ENCODE data around the gene RBM3.

DNA sequence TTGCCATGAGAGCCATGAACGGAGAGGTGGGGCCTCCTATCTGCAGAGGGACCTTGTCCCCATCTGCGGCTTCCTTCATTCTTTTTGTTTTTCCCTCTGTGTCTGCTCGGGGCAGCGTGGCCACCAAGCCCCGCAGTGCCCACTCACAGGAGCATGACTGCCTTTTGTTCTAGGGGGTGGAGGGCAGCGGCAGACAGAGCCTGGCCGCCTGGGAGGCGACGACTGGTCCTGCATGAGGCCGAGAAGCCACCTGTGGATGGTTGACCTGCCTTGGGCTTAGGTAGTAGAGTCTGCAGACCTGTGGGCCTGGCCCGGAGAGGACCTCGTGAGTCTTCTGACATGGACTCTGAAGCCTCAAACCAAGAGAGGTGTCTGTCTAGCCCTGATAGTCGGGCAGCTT is 1.4 kb downstream of the RBM3 start:
- TF ChIP-seq, protein P1, sequence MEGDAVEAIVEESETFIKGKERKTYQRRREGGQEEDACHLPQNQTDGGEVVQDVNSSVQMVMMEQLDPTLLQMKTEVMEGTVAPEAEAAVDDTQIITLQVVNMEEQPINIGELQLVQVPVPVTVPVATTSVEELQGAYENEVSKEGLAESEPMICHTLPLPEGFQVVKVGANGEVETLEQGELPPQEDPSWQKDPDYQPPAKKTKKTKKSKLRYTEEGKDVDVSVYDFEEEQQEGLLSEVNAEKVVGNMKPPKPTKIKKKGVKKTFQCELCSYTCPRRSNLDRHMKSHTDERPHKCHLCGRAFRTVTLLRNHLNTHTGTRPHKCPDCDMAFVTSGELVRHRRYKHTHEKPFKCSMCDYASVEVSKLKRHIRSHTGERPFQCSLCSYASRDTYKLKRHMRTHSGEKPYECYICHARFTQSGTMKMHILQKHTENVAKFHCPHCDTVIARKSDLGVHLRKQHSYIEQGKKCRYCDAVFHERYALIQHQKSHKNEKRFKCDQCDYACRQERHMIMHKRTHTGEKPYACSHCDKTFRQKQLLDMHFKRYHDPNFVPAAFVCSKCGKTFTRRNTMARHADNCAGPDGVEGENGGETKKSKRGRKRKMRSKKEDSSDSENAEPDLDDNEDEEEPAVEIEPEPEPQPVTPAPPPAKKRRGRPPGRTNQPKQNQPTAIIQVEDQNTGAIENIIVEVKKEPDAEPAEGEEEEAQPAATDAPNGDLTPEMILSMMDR (IDR thresholded peaks at IDR 0.05) = no peak
- TF ChIP-seq TCF7L2 (IDR thresholded peaks at IDR 0.05; ENCODE audit: low read depth, low read length) = no peak
- no peak for TF ChIP-seq POLR2AphosphoS5 (IDR thresholded peaks at IDR 0.05; ENCODE audit: low read depth, low read length)
- TF ChIP-seq, protein P2, sequence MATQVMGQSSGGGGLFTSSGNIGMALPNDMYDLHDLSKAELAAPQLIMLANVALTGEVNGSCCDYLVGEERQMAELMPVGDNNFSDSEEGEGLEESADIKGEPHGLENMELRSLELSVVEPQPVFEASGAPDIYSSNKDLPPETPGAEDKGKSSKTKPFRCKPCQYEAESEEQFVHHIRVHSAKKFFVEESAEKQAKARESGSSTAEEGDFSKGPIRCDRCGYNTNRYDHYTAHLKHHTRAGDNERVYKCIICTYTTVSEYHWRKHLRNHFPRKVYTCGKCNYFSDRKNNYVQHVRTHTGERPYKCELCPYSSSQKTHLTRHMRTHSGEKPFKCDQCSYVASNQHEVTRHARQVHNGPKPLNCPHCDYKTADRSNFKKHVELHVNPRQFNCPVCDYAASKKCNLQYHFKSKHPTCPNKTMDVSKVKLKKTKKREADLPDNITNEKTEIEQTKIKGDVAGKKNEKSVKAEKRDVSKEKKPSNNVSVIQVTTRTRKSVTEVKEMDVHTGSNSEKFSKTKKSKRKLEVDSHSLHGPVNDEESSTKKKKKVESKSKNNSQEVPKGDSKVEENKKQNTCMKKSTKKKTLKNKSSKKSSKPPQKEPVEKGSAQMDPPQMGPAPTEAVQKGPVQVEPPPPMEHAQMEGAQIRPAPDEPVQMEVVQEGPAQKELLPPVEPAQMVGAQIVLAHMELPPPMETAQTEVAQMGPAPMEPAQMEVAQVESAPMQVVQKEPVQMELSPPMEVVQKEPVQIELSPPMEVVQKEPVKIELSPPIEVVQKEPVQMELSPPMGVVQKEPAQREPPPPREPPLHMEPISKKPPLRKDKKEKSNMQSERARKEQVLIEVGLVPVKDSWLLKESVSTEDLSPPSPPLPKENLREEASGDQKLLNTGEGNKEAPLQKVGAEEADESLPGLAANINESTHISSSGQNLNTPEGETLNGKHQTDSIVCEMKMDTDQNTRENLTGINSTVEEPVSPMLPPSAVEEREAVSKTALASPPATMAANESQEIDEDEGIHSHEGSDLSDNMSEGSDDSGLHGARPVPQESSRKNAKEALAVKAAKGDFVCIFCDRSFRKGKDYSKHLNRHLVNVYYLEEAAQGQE (IDR thresholded peaks at IDR 0.05; ENCODE audit: insufficient read depth in 1 of 2, low read depth in 2 of 2, low read length in 1 of 2) = no peak
- no peak for TF ChIP-seq SIN3A (IDR thresholded peaks at IDR 0.05; ENCODE audit: borderline replicate concordance, insufficient read depth, low read depth, low read length)
